GM19043 (cell line): ENCODE data around the gene MYOF.
"Not testable (repeated sequence)": the region's sequence is repeated elsewhere in the genome, so short reads cannot be mapped to it uniquely, and the experiment has no call there.

Experiments used
- ATAC-seq: cut with Tn5 transposase; IDR thresholded peaks from one replicate; pipeline ENCODE4 v1.9.1; 2021; ENCODE audit warnings: low read depth; ENCODE audit not compliant: unreplicated experiment

Gene MYOF

DNA sequence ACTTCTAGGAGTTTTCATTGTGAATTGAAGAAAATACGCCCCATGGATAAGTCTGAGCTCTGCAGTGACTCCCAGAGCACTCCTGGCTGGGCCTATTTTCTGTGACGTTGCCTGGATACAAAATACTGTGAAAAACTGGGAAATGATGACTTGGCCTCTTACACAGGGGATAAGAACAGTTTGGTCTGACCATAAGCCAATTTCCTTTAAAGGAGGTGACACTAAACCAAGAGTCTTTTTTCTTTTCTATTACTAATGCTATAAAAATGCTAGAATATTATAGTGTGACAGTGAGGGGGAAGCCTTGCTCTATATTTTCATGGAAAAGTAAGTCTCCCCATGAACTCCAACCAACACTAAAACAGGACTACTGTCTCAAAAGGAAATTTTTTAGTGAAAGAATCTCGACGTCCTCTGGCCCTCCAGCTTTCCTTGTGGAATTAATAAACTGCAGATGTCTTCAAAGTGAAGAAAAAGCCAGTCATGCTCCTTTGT is 45.5 kb downstream of the MYOF start:
- ATAC-seq = no peak

DNA sequence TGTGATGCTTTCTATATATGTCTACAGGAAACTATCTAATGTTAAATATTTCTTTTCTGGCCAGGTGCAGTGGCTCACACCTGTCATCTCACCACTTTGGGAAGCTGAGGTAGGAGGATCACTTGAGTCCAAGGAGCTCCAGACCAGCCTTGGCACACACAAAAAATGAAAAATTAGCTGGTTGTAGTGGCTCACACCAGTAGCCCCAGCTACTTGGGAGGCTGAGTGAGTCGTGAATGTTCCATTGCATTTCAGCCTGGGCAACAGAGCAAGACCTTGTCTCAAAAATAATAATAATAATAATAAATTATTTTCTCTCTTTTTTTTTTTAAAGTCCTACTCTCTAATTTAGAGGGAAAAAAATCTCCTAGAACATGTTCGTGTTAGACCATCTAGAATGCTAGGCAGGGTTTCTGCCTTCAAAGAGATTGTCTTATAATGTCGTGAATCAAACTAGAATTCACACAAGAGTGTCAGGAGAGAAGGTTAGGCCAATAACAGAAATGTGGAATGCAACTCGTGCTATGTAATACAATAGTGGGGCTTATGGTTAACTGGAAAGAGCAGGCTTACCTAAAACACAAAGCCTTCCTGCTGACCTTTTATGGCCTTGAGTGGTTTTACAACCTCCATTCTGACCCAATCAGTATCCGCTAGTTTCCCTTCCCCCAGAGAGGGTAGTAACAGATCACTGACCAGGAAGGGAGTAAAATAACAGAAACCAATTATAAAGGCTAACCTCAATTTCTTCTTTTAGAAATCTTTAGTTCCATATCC is 46.3 kb downstream of the MYOF start:
- no peak for ATAC-seq

DNA sequence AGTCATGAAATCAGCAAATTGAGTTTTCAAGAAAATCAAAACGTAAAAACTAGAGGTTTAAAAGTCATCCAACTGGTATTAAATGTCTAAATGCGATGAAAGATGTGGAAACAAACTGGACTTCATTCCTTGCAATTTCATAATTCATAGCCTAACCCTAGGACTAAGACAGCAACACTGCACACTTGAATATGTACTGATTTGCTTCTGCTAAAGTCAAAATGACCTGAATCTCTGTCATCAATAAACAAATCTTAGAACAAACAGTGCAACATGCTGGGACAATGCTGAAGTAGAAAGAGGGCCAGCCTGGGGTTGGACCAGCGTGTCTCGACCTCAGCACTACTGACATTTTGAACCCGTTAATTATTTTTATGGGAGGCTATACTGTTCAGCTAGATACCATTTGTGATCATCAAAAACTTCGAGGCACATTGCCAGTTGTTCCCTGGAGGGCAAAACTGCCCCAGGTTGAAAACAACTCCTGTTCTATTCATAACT is 47.1 kb downstream of the MYOF start:
- ATAC-seq = no peak

DNA sequence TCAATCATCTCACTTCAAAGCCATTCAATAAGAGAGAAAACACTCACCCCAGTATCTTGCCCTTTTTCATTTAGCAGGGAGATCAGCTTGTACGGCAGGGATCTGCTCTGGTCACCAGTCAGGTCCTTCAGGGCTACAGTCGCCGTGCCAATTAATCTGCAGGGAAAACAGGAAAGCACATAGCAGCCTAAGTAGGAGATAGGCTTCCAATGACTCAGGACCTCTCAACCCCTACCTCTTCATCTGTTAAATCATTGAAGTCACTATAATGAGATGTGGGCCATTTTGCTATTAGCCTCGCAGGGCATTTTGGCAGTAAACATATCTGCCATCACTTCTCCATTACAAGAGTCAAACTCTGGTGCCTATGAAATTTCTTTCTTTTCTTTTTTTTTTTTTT is 50.8 kb downstream of the MYOF start:
- no peak for ATAC-seq

DNA sequence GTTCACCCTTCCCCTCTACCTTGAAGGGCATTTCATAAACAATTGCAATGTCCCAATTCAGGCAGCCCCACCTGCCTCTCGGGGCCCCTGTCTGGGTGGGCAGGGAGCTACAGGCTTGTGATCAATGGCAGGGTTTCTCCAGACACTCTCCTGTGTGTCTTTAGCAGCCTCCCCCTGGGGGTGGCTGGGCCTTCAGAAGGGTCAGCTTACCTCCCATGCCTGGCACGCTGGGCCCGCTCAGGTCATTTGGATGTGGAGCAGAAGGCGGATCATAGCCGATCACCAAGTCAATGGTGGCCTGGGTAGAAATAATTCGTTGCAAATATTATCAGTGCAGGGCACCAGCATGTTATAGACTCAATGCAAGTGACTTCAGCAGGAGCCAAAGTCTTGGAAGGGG is 56.3 kb downstream of the MYOF start:
- ATAC-seq = no peak

DNA sequence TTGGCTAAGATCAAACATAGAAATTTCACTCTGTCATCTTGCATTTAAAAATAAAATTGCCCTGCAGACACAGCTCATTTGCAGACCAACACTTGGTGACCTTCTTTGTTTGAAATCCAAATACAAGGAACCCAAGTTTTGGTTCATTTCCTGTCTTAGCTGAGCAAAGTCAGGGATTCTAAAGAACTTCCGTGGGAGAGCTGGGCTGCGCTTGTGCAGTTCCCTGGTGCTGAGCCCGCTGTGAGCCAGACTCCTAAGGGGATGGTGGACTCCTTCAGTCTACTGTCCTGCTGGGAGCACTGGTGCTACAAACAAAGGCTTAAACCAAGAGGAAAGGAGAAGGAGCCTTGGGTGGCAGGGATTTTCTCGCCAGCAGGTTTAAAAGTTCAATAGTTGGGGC is 60.0 kb downstream of the MYOF start:
- ATAC-seq = no peak

DNA sequence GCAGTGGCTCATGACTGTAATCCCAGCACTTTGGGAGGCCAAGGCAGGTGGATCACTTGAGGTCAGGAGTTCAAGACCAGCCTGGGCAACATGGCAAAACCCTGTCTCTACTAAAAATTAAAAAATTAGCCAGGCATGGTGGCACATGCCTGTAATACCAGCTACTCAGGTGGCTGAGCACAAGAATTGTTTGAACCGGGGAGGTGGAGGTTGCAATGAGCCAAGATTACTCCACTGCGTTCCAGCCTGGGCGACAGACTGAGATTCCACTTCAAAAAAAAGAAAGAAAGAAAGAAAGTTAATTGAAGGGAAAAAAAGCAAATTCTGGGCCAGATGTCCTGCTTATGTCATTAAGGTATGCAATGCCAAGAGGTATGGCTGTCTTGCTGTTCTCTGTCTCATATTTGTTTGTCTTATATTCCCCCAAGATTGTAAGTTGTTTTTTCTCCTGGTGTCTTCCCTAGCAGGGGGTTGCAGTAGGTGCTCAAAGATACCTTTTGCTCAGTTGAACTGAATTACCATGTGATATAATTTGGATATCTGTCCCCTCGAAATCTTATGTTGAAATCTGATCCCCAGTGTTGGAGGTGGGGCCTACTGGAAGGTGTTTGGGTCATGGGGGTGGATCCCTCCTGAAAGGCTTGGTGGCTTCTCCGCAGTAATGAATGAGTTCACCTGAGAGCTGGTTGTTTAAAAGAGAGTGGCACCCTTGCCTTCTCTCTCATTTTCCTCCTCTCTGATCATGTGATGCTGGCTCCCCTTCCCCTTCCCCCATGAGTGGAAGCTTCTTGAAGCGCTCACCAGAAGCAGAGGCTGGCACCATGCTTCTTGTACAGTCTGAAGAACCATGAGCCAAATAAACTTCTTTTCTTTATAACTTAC is 60.9 kb downstream of the MYOF start:
- no peak for ATAC-seq

DNA sequence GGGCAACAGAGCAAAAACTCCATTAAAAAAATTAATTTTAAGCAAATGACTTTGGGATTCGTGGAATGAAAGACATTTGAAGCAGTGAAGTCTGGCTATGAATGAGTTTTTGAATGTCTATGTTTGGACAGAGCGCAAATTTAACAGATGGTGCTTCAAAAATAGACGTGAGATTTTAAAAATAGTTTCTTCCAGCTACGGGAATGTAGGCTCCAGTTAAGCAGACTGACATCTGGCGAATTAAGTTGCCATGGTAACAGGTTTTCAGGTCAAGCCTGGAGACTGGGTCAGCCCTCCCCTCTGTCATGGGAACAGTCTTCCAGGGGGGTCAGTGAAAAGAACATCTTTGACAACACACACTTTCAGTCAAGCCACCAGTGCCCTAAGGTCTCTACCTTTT is 62.0 kb downstream of the MYOF start:
- ATAC-seq = no peak

DNA sequence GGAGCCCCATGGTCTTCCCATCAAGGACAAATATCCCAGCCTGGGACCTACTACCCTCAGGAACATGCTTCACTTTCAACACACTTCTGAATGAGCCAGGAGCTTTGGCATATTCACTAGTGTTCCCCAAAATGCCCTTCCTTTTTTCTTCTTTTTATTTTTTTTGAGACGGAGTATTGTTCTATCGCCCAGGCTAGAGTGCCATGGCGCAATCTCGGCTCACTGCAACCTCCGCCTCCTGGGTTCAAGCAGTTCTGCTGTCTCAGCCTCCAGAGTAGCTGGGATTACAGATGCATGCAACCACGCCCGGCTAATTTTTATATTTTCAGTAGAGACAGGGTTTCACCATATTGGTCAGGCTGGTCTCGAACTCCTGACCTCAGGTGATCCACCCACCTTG is 63.1 kb downstream of the MYOF start:
- not testable (repeated sequence) for ATAC-seq

DNA sequence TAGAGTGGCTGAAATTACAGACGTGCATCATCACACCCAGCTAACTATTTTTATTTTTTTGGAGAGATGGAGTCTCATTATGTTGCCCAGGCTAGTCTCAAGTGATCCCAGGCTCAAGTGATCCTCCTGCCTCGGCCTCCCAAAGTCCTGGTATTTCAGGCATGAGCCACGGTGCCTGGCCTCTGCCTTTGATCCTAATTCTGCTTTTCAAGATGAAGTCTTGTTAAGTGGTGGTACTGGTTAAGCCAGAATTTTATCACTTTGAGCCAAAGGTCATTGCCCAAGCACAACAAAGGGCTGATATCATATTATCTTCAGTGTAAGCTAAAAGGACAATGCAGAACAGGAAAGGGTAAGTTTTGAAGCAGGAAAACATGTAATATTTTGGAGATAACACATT is 64.2 kb downstream of the MYOF start:
- no peak for ATAC-seq

DNA sequence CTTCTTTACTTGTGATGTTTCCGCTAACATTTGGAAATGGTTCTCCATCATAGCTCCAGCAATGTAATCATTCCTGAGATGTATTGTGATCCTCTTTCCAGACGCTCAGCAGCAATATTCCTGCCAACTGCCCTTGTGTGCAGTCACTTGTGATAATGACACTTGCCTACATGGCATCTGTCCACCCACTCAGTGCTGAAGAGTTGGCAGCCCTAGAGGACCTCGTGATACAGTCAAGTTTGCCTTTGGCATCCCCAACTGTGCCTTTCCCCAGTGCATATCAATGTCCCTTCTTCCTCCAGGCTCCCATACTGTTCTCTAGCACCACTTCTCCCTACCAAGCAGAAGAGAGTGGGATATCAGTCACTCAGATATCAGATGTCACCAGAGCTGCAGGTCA is 64.9 kb downstream of the MYOF start:
- ATAC-seq = no peak

DNA sequence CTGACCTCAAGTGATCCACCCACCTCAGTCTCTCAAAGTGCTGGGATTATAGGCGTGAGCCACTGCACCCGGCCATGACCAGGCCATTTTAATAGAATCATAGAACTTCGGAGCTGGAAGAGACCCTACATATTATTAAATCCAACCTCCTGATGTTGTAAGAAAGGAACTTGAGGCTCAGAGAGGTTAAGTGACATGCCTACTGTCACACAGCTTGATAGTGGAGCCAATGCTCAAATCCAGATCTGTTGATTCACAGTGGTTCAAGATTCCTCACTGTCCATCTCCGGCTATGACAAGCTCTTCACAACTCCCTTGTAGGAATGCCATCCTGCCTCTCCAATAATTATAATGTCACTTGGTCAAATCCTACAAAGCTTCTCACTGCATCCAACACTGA is 65.3 kb downstream of the MYOF start:
- ATAC-seq = no peak

DNA sequence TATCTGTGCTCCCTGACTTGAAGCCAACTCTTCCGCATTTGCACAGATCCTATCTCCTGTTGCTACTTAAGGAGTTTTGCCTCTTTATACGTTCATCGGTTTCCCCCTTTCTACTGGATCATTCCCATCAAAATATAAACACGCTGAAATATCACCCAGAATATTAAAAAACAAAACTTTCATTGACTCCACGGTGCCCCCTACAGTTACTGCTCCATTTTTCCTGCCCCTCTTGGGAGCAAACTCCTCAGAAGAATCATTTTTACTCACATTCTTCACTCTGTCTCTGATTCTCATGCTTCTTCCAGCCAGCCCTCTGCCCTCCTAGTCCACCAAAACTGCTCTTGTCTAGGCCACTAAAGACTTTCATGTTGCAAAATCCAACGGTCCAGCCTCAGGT is 66.4 kb downstream of the MYOF start:
- no peak for ATAC-seq

DNA sequence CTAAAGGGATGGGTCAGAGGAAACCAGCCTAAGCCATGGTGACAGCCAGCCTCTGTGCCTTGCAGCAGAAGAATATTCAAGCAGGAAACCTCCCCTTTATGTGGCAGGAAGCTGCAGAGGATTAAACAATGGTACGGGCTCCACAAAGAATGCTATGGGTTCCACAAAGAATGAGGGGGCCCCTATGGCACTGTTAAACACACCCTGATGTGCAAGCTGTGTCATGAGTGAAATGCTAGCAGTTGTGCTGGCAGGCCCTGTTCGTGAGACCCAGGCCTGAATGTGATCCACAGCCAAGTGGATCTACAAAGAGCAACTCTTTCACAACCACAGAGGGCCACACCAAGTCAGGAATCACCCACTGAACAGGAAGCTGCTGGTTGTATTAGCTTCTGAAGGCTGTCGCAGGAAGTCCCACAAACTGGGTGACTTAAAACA is 68.9 kb downstream of the MYOF start:
- ATAC-seq = no peak

DNA sequence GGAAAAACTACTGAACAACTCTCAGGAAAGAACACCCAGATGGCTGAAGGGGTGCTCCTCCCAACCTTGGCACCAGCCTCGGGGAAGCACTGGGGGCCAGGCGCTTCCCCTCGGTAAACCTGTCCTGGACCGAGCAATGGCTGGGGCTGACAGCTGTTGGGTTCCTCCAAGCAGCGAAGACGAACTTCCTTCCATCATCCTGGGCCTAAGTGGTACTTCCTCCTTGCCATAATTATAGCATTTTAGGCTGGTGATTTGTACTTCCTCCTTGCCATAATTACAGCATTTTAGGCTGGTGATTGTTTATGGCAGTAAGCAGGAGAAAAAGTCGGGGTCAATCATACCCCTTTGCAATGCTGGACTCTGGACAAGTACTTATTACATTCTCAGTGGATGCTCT is 69.3 kb downstream of the MYOF start:
- ATAC-seq = no peak

DNA sequence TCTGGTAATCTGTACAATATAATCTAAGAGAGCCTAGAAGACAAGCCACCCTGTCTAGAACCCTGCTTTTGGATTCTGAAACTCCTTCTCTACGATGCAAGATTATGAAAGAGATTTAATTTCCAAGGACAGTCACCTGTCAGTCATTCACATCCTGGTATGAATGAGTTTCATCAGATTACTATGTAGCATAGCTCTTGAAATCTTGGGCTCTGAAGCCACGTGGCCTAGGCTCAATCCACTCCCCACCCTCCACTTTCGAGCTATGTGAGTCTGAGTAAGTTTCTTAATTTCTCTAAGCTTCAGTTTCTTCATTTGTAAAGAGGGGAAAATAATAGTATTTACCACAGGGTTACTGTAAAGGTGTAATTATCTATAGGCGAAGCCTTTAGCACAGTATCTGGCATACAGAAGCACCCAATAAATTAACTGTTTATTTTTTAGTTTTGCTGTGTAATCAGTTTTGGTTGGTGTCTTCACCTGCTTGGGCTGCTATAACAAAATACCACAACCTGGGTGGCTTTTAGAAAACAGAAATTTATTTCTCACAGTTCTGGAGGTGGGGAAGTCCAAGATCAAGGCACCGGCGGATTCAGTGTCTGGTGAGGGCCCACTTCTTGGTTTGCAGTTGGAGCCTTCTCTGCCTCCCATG is 71.3 kb downstream of the MYOF start:
- no peak for ATAC-seq

DNA sequence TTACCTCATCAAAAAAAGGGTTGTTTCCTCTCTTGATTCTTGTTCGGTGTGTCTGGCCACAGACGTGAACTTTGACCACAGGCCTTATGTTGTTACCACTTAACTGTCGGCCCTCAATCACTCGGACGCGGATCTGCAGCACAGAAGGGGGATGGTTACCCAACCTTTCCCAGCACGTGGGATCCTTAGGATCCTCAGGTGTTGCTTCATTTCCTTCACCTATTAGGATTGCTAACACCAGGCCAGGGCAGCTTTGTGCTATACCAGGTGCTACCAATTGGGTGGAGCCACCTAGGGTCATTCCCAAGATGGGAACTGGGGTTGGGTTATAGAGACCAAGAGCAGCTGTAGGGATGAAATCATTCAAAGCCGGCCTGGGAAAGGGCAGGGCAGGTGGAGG is 73.4 kb downstream of the MYOF start:
- no peak for ATAC-seq

DNA sequence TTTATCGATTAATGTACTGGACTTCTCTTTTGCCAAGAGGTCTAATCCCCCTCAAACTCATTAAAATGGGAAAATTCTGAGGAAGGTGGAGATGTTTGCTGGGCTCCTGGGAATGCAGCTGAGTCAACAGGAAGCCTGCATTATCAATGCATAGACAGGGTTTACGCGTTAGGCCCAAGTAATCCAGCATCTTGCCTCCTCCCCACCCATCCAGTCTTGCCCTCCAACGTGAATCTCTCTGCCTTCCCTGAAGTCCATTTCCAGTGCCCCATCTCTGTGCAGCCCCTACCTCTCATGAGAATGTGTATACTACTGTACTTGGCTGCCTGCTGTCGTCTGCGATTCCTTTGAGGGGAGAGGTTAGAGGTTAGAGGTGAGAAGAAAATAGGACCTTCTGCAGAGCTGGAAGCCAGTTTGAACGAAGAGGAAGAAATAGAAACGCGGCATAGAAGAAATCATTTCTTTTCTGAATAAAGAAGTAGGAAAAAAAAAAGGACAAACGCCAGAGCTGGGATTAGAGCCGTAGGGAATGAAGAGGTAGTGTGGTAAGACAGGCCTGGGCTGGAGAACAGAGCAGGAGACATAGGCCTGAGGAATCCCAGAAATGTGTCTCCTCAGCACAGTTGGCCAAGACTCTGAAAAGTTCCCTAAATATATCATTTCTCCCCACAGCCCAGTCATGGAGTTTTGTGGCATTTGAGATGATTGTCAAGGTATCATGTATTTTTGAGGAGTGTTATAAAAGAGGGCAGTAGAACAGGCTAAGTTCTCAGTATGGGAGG is 75.6 kb downstream of the MYOF start:
- no peak for ATAC-seq

DNA sequence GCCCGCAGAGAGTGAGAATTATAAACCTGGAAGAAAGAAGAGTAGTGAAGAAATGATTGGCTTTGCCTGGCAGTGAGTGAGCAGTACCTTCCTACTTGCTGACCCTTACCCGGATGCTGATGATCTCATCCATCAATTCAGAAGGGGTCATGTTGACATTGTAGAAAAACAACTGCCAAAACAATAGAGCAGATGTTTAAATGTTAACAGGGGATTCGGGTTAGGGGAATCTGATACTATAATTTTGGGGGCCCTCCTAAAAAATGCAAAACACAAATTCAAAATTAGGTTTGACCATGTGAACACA is 78.1 kb downstream of the MYOF start:
- ATAC-seq = no peak
